ENCODE measurements around the gene NPFFR1.

GRCh38 chr10:70312972-70313371 lies 29.2 kb upstream of the NPFFR1 start:
- TF ChIP-seq CTCF (IDR thresholded peaks at IDR 0.05) = no peak
- TF ChIP-seq TCF7L2 (IDR thresholded peaks at IDR 0.05; ENCODE audit: low read depth, low read length) = no peak

All from Panc1 (cell line).